Endothelial cell (in vitro differentiated cells): Measurements from ENCODE around the gene PACRG. TPM values are rescaled to one million over a fixed set of nuclear protein-coding genes. Genes with fewer than 3 reads are reported as not detected.

ENCODE experiments used
- DNase-seq: peaks from one replicate; pipeline ENCODE4 v3.0.0; 2021; ENCODE audit warnings: low spot score
- H3K27ac Mint-ChIP-seq: one replicate; pipeline ENCODE4 v1.8.0; 2021; ENCODE audit warnings: mixed read lengths, inconsistent platforms; ENCODE audit not compliant: unreplicated experiment
- H3K27me3 Mint-ChIP-seq: one replicate; pipeline ENCODE4 v1.8.0; 2021; ENCODE audit warnings: mild to moderate bottlenecking, moderate library complexity, mixed read lengths, inconsistent platforms; ENCODE audit not compliant: unreplicated experiment
- H3K36me3 Mint-ChIP-seq: one replicate; pipeline ENCODE4 v1.8.0; 2021; ENCODE audit warnings: mild to moderate bottlenecking, low read depth, mixed read lengths, inconsistent platforms; ENCODE audit not compliant: unreplicated experiment
- H3K4me1 Mint-ChIP-seq: one replicate; pipeline ENCODE4 v1.8.0; 2021; ENCODE audit warnings: mild to moderate bottlenecking, mixed read lengths, inconsistent platforms; ENCODE audit not compliant: unreplicated experiment
- H3K4me3 Mint-ChIP-seq: one replicate; pipeline ENCODE4 v1.8.0; 2021; ENCODE audit warnings: mild to moderate bottlenecking, mixed read lengths, inconsistent platforms; ENCODE audit not compliant: unreplicated experiment
- H3K9me3 Mint-ChIP-seq: one replicate; pipeline ENCODE4 v1.8.0; 2021; ENCODE audit warnings: mixed read lengths, inconsistent platforms; ENCODE audit not compliant: unreplicated experiment
- total RNA-seq: library from RNA; stranded (reverse); fragmentation: NEBNext Ultra II Directional; extraction: Animal tissue kit (Norgen Biotek cat#: 25700); gene quantifications from one replicate; pipeline ENCODE4 v1.2.1, GENCODE V29; 2021; ENCODE audit not compliant: unreplicated experiment
- TF ChIP-seq, protein P1 (sequence below): fragments of 200-600 bp; sonication (generic); IDR thresholded peaks from one replicate; pipeline ENCODE4 v1.5.0; 2021; ENCODE audit warnings: antibody characterized with exemption; ENCODE audit not compliant: unreplicated experiment

Gene PACRG
- total RNA-seq, 1 donor from 2014 or later, result 1.1 TPM

DNA sequence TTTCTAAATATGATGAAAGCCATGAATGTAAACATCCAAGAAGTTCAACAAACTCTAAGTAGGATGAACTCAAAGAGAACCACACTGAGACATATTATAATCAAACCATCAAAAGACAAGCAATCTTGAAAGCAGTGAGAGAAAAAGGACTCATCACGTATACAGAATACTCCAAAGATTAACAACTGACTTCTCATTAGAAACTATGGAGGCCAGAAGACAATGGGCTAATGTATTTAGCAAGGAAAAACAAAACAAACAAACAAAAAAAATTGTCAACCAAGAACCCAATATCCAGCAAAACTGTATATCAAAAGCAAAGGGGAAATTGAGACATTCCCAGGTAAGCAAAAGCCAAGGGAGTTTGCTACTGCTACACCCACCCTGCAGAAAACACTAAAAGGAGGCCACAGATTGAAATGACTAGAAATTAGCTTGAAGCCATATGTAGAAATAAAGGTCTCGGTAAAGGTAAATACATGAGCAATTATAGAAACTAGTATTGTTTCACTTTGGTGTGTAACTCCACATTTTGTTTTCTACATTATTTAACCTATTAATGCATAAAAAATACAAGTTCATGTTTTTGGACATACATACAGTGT lies 385.7 kb downstream of the PACRG start:
- Mint-ChIP-seq H3K27ac (no peak overlapping the region), H3K4me1 (no peaks in the 10 kb centered on the region), H3K4me3 (no peak overlapping the region), H3K27me3 (no peaks in the 10 kb centered on the region), H3K9me3 (no peaks in the 10 kb centered on the region), H3K36me3 (no peaks in the 10 kb centered on the region)
- TF ChIP-seq, protein P1, sequence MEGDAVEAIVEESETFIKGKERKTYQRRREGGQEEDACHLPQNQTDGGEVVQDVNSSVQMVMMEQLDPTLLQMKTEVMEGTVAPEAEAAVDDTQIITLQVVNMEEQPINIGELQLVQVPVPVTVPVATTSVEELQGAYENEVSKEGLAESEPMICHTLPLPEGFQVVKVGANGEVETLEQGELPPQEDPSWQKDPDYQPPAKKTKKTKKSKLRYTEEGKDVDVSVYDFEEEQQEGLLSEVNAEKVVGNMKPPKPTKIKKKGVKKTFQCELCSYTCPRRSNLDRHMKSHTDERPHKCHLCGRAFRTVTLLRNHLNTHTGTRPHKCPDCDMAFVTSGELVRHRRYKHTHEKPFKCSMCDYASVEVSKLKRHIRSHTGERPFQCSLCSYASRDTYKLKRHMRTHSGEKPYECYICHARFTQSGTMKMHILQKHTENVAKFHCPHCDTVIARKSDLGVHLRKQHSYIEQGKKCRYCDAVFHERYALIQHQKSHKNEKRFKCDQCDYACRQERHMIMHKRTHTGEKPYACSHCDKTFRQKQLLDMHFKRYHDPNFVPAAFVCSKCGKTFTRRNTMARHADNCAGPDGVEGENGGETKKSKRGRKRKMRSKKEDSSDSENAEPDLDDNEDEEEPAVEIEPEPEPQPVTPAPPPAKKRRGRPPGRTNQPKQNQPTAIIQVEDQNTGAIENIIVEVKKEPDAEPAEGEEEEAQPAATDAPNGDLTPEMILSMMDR, result no peak
- no peak for DNase-seq

DNA sequence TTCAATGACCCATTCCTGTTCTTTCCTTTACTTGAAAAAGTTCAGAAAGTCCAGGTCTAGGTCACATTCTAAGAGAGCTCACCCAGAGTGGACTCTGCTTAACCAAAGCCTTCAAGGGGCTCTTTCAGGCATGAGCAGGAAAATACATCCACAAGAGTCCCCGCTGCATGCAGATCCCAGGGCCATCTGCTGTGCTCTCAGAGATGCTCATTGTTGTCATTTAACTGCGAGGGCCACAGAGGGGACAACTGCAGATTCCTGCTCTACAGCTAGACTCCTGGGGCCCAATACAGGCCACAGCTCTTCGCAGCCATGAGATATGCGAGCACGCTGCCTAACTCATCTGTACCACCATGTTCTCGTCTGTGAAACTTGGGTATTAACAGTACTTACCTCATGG lies 391.2 kb downstream of the PACRG start:
- no peaks in the 10 kb centered on the region for H3K9me3 Mint-ChIP-seq
- H3K27me3 Mint-ChIP-seq, result no peaks in the 10 kb centered on the region
- no peaks in the 10 kb centered on the region for H3K4me1 Mint-ChIP-seq
- no peak for DNase-seq
- no peak overlapping the region for H3K4me3 Mint-ChIP-seq
- TF ChIP-seq, protein P1, result no peak
- H3K27ac Mint-ChIP-seq, result no peak overlapping the region
- no peaks in the 10 kb centered on the region for H3K36me3 Mint-ChIP-seq

DNA sequence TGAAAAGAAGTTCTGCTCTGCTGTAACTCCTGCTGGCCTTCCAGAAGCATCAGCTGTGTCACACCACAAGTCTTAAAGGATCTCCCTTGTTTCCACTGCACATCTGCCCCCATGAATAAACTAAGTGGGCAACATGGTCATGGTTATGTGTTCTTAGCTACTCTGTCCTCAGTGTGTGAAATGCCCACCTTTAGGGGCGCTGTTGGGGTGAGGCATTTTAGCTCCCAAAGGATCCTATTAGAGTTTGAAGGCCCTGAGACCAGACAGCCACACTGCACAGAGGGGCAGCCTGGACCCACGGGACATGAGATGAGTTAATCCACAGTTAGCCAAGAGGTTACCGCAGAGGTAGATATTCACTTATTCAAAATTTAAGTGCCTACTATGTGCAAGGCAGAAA lies 392.4 kb downstream of the PACRG start:
- no peak for DNase-seq
- H3K9me3 Mint-ChIP-seq, result no peaks in the 10 kb centered on the region
- H3K4me3 Mint-ChIP-seq, result no peak overlapping the region
- TF ChIP-seq, protein P1, result no peak
- no peaks in the 10 kb centered on the region for H3K4me1 Mint-ChIP-seq
- no peaks in the 10 kb centered on the region for H3K36me3 Mint-ChIP-seq
- no peak overlapping the region for H3K27ac Mint-ChIP-seq
- no peaks in the 10 kb centered on the region for H3K27me3 Mint-ChIP-seq

- Mint-ChIP-seq H3K27ac (no peak overlapping the region), H3K4me1 (no peaks in the 10 kb centered on the region), H3K9me3 (no peaks in the 10 kb centered on the region), H3K36me3 (no peaks in the 10 kb centered on the region), H3K4me3 (no peak overlapping the region), H3K27me3 (peaks cover under 1% of the 10 kb centered on the region)
- DNase-seq, result no peak
- TF ChIP-seq, protein P1, result no peak
These were observed 393.5 kb downstream of the PACRG start for GRCh38 chr6:163121270-163121669.

DNA sequence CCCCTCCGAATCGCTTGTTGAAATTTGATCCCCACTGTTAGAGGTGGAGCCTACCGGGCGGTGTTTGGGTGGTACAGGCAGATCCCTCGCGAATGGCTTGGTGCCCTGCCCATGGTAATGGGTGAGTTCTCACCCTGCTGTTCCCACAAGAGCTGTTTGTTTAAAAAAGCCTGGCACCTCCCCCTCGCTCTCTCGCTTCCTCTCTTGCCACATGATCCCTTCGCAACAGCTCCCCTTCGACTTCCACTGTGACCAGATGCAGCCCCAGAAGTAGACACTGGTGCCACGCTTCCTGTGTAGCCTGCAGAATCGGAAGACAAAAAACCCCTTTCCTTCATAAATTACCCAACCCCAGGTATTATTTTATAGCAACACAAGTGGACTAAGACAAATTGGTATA lies 394.6 kb downstream of the PACRG start:
- H3K27me3 Mint-ChIP-seq, result peaks cover 2% of the 10 kb centered on the region
- H3K27ac Mint-ChIP-seq, result no peak overlapping the region
- H3K4me3 Mint-ChIP-seq, result no peak overlapping the region
- TF ChIP-seq, protein P1, result no peak
- no peaks in the 10 kb centered on the region for H3K4me1 Mint-ChIP-seq
- no peak for DNase-seq
- no peaks in the 10 kb centered on the region for H3K36me3 Mint-ChIP-seq
- no peaks in the 10 kb centered on the region for H3K9me3 Mint-ChIP-seq
